Measurements from ENCODE around the gene LPAR4. TPM values are rescaled to one million over a fixed set of nuclear protein-coding genes. Genes with fewer than 3 reads are reported as not detected.
"Not testable (repeated sequence)": the region's sequence is repeated elsewhere in the genome, so short reads cannot be mapped to it uniquely, and the experiment has no call there.

LPAR4 gene
- total RNA-seq, 5 donors from 2014 or later (not counting 1 experiment from before 2014, with no cell fraction given), result not detected

GRCh38 chrX:78769101-78769755 is 21.7 kb downstream of the LPAR4 start:
- H3K9me3 ChIP-seq, result no peaks in the 10 kb centered on the region
- ATAC-seq (replicated peaks in 1 of 4) (no peak), DNase-seq (no peak)
- CTCF ChIA-PET, result no interaction called here
- H3K27me3 Mint-ChIP-seq, result peaks cover 0 to 7% of the 10 kb centered on the region in 2 donors
- H3K4me3 ChIP-seq (ENCODE audit: control insufficient read depth in 1 of 2, extremely low read depth in 1 of 2, low read length in 1 of 2), result no peak overlapping the region
- no peaks in the 10 kb centered on the region for H3K27me3 ChIP-seq (replicated peaks in 1 of 2; ENCODE audit: control insufficient read depth in 2 of 2, extremely low read depth in 1 of 2, insufficient read depth in 2 of 2, low read length in 1 of 2)
- no peaks in the 10 kb centered on the region for H3K36me3 ChIP-seq (ENCODE audit: control insufficient read depth in 2 of 2, extremely low read depth in 1 of 2, insufficient read depth in 1 of 2, low read length in 1 of 2)
- WGBS (ENCODE audit: insufficient coverage), result no CpG with 5 or more reads among the region's 2 CpGs
- no peaks in the 10 kb centered on the region for H3K4me1 ChIP-seq (ENCODE audit: control insufficient read depth in 1 of 2, extremely low read depth in 1 of 2, insufficient read depth in 2 of 2, low read length in 2 of 2)
- no peaks in the 10 kb centered on the region for H3K36me3 Mint-ChIP-seq
- POLR2A ChIA-PET, result no interaction called here
- H3K27ac ChIP-seq (ENCODE audit: low read length), result no peak overlapping the region
- no peaks in the 10 kb centered on the region for H3K9me3 Mint-ChIP-seq
- no peak overlapping the region for H3K4me3 Mint-ChIP-seq
- H3K4me1 Mint-ChIP-seq, result peaks cover 0 to 5% (median 0%) of the 10 kb centered on the region in 3 donors
- no peak overlapping the region for H3K27ac Mint-ChIP-seq

GRCh38 chrX:78769946-78770345 is 22.4 kb downstream of the LPAR4 start:
- no peaks in the 10 kb centered on the region for H3K4me1 ChIP-seq (ENCODE audit: control insufficient read depth in 1 of 2, extremely low read depth in 1 of 2, insufficient read depth in 2 of 2, low read length in 2 of 2)
- no peaks in the 10 kb centered on the region for H3K9me3 ChIP-seq
- H3K27me3 ChIP-seq (replicated peaks in 1 of 2; ENCODE audit: control insufficient read depth in 2 of 2, extremely low read depth in 1 of 2, insufficient read depth in 2 of 2, low read length in 1 of 2), result no peaks in the 10 kb centered on the region
- ATAC-seq (replicated peaks in 1 of 4), result no peak
- ChIA-PET POLR2A (no interaction called here), CTCF (no interaction called here)
- H3K27ac ChIP-seq (ENCODE audit: low read length), result no peak overlapping the region
- H3K27ac Mint-ChIP-seq, result no peak overlapping the region
- no peaks in the 10 kb centered on the region for H3K9me3 Mint-ChIP-seq
- no peaks in the 10 kb centered on the region for H3K36me3 ChIP-seq (ENCODE audit: control insufficient read depth in 2 of 2, extremely low read depth in 1 of 2, insufficient read depth in 1 of 2, low read length in 1 of 2)
- no peak overlapping the region for H3K4me3 Mint-ChIP-seq
- no peak overlapping the region for H3K4me3 ChIP-seq (ENCODE audit: control insufficient read depth in 1 of 2, extremely low read depth in 1 of 2, low read length in 1 of 2)
- H3K27me3 Mint-ChIP-seq, result peaks cover 0 to 7% of the 10 kb centered on the region in 2 donors
- peaks cover 0 to 5% (median 0%) of the 10 kb centered on the region in 3 donors for H3K4me1 Mint-ChIP-seq
- no peak for DNase-seq
- H3K36me3 Mint-ChIP-seq, result no peaks in the 10 kb centered on the region

GRCh38 chrX:78796916-78797315 is 49.4 kb downstream of the LPAR4 start:
- ATAC-seq (replicated peaks in 1 of 4), result no peak
- Mint-ChIP-seq H3K9me3 (peaks cover 0 to 4% (median 0%) of the 10 kb centered on the region in 3 donors), H3K36me3 (no peaks in the 10 kb centered on the region), H3K27ac (no peak overlapping the region), H3K4me1 (peaks cover 0 to 10% (median 7%) of the 10 kb centered on the region in 3 donors), H3K27me3 (peaks cover 0 to 3% of the 10 kb centered on the region in 2 donors), H3K4me3 (no peak overlapping the region)
- H3K4me1 ChIP-seq (ENCODE audit: control insufficient read depth in 1 of 2, extremely low read depth in 1 of 2, insufficient read depth in 2 of 2, low read length in 2 of 2), result peaks cover 0 to 4% of the 10 kb centered on the region in 2 experiments
- no peak for DNase-seq
- no peaks in the 10 kb centered on the region for H3K9me3 ChIP-seq
- no peaks in the 10 kb centered on the region for H3K36me3 ChIP-seq (ENCODE audit: control insufficient read depth in 2 of 2, extremely low read depth in 1 of 2, insufficient read depth in 1 of 2, low read length in 1 of 2)
- no peaks in the 10 kb centered on the region for H3K27me3 ChIP-seq (replicated peaks in 1 of 2; ENCODE audit: control insufficient read depth in 2 of 2, extremely low read depth in 1 of 2, insufficient read depth in 2 of 2, low read length in 1 of 2)
- H3K27ac ChIP-seq (ENCODE audit: low read length), result no peak overlapping the region
- WGBS (ENCODE audit: insufficient coverage), result no CpG with 5 or more reads among the region's 1 CpG
- POLR2A ChIA-PET, result no interaction called here
- CTCF ChIA-PET, result no interaction called here
- no peak overlapping the region for H3K4me3 ChIP-seq (ENCODE audit: control insufficient read depth in 1 of 2, extremely low read depth in 1 of 2, low read length in 1 of 2)

DNA sequence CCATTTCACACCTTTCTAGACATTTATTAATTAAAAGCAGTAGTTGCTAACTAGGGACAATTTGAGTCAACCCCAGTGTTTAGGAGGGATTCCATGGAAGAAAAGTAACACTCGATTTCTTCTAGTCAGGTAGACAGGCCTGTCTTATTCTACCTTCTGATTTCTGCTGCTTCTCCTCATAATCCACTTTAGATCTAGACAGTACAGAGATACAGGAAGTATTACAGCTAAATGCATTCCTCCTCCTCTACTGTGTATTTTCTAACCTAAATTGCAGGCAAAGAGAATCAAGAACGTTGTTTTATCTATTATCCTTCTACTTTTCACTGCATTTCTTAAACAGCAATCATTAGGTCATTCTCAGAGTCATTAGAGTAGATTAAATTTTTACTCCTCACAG is 52.6 kb downstream of the LPAR4 start:
- peaks cover 0 to 10% (median 7%) of the 10 kb centered on the region in 3 donors for H3K4me1 Mint-ChIP-seq
- no peaks in the 10 kb centered on the region for H3K36me3 Mint-ChIP-seq
- no peak overlapping the region for H3K27ac ChIP-seq (ENCODE audit: low read length)
- ATAC-seq (replicated peaks in 1 of 4), result no peak
- H3K36me3 ChIP-seq (ENCODE audit: control insufficient read depth in 2 of 2, extremely low read depth in 1 of 2, insufficient read depth in 1 of 2, low read length in 1 of 2), result no peaks in the 10 kb centered on the region
- H3K4me3 ChIP-seq (ENCODE audit: control insufficient read depth in 1 of 2, extremely low read depth in 1 of 2, low read length in 1 of 2), result no peak overlapping the region
- no peaks in the 10 kb centered on the region for H3K9me3 ChIP-seq
- H3K27ac Mint-ChIP-seq, result no peak overlapping the region
- H3K4me1 ChIP-seq (ENCODE audit: control insufficient read depth in 1 of 2, extremely low read depth in 1 of 2, insufficient read depth in 2 of 2, low read length in 2 of 2), result peaks cover 0 to 4% of the 10 kb centered on the region in 2 experiments
- no peaks in the 10 kb centered on the region for H3K27me3 ChIP-seq (replicated peaks in 1 of 2; ENCODE audit: control insufficient read depth in 2 of 2, extremely low read depth in 1 of 2, insufficient read depth in 2 of 2, low read length in 1 of 2)
- no peak for DNase-seq
- H3K9me3 Mint-ChIP-seq, result peaks cover 0 to 4% (median 0%) of the 10 kb centered on the region in 3 donors
- ChIA-PET CTCF (no interaction called here), POLR2A (no interaction called here)
- H3K4me3 Mint-ChIP-seq, result no peak overlapping the region
- WGBS (ENCODE audit: insufficient coverage), result no CpG with 5 or more reads among the region's 2 CpGs
- peaks cover 0 to 3% of the 10 kb centered on the region in 2 donors for H3K27me3 Mint-ChIP-seq

GRCh38 chrX:78800694-78801093 is 53.2 kb downstream of the LPAR4 start:
- DNase-seq (no peak), ATAC-seq (replicated peaks in 1 of 4) (no peak)
- Mint-ChIP-seq H3K9me3 (peaks cover 0 to 4% (median 0%) of the 10 kb centered on the region in 3 donors), H3K36me3 (no peaks in the 10 kb centered on the region), H3K27ac (no peak overlapping the region), H3K4me3 (no peak overlapping the region), H3K4me1 (peaks cover 0 to 10% (median 7%) of the 10 kb centered on the region in 3 donors), H3K27me3 (peaks cover 0 to 3% of the 10 kb centered on the region in 2 donors)
- Histone ChIP-seq H3K4me1 (ENCODE audit: control insufficient read depth in 1 of 2, extremely low read depth in 1 of 2, insufficient read depth in 2 of 2, low read length in 2 of 2) (peaks cover 0 to 4% of the 10 kb centered on the region in 2 experiments), H3K27me3 (replicated peaks in 1 of 2; ENCODE audit: control insufficient read depth in 2 of 2, extremely low read depth in 1 of 2, insufficient read depth in 2 of 2, low read length in 1 of 2) (no peaks in the 10 kb centered on the region), H3K9me3 (no peaks in the 10 kb centered on the region), H3K27ac (ENCODE audit: low read length) (no peak overlapping the region), H3K4me3 (ENCODE audit: control insufficient read depth in 1 of 2, extremely low read depth in 1 of 2, low read length in 1 of 2) (no peak overlapping the region), H3K36me3 (ENCODE audit: control insufficient read depth in 2 of 2, extremely low read depth in 1 of 2, insufficient read depth in 1 of 2, low read length in 1 of 2) (no peaks in the 10 kb centered on the region)
- POLR2A ChIA-PET, result no interaction called here
- CTCF ChIA-PET, result no interaction called here

DNA sequence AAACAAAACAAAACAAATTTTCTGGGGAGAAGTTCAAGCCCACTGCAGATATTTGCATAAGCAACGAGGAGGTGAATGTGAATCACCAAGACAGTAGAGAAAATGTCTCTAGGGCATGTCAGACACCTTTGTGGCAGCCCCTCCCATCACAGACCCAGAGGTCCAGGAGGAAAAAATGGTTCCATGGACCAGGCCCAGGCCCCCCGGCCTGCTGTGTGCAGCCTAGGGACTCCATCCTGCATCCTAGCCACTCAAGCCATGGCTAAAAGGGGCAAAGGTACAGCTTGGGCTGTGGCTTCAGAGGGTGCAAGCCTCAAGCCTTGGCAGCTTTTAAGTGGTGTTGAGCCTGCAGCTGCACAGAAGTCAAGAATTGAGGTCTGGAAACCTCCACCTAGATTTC is 54.0 kb downstream of the LPAR4 start:
- Mint-ChIP-seq H3K27me3 (peaks cover 0 to 8% of the 10 kb centered on the region in 2 donors), H3K27ac (no peak overlapping the region), H3K4me3 (no peak overlapping the region), H3K4me1 (peaks cover 0 to 10% (median 7%) of the 10 kb centered on the region in 3 donors), H3K36me3 (no peaks in the 10 kb centered on the region), H3K9me3 (peaks cover 0 to 4% (median 0%) of the 10 kb centered on the region in 3 donors)
- Histone ChIP-seq H3K9me3 (no peaks in the 10 kb centered on the region), H3K27ac (ENCODE audit: low read length) (no peak overlapping the region), H3K36me3 (ENCODE audit: control insufficient read depth in 2 of 2, extremely low read depth in 1 of 2, insufficient read depth in 1 of 2, low read length in 1 of 2) (no peaks in the 10 kb centered on the region), H3K4me1 (ENCODE audit: control insufficient read depth in 1 of 2, extremely low read depth in 1 of 2, insufficient read depth in 2 of 2, low read length in 2 of 2) (peaks cover 0 to 4% of the 10 kb centered on the region in 2 experiments), H3K4me3 (ENCODE audit: control insufficient read depth in 1 of 2, extremely low read depth in 1 of 2, low read length in 1 of 2) (no peak overlapping the region), H3K27me3 (replicated peaks in 1 of 2; ENCODE audit: control insufficient read depth in 2 of 2, extremely low read depth in 1 of 2, insufficient read depth in 2 of 2, low read length in 1 of 2) (no peaks in the 10 kb centered on the region)
- ATAC-seq (replicated peaks in 1 of 4) (no peak), DNase-seq (no peak)
- CTCF ChIA-PET, result no interaction called here
- POLR2A ChIA-PET, result no interaction called here
- no CpG with 5 or more reads among the region's 2 CpGs for WGBS (ENCODE audit: insufficient coverage)

- H3K27ac Mint-ChIP-seq; POLR2A ChIA-PET; H3K9me3 Mint-ChIP-seq; H3K4me3 Mint-ChIP-seq; H3K27me3 ChIP-seq (replicated peaks in 1 of 2; ENCODE audit: control insufficient read depth in 2 of 2, extremely low read depth in 1 of 2, insufficient read depth in 2 of 2, low read length in 1 of 2); DNase-seq; CTCF ChIA-PET; H3K27me3 Mint-ChIP-seq; H3K9me3 ChIP-seq; ATAC-seq (replicated peaks in 1 of 4); H3K4me1 ChIP-seq (ENCODE audit: control insufficient read depth in 1 of 2, extremely low read depth in 1 of 2, insufficient read depth in 2 of 2, low read length in 2 of 2); H3K4me3 ChIP-seq (ENCODE audit: control insufficient read depth in 1 of 2, extremely low read depth in 1 of 2, low read length in 1 of 2); H3K36me3 Mint-ChIP-seq; H3K36me3 ChIP-seq (ENCODE audit: control insufficient read depth in 2 of 2, extremely low read depth in 1 of 2, insufficient read depth in 1 of 2, low read length in 1 of 2); H3K27ac ChIP-seq (ENCODE audit: low read length): not testable (repeated sequence)
- WGBS (ENCODE audit: insufficient coverage), result no CpG with 5 or more reads among the region's 3 CpGs
- H3K4me1 Mint-ChIP-seq, result peaks cover 0 to 10% (median 7%) of the 10 kb centered on the region in 3 donors
Measured at GRCh38 chrX:78802526-78802925, 55.0 kb downstream of the LPAR4 start.
